Upper lobe of right lung (tissue), 1 donor: ENCODE results near the gene KDR. TPM values are rescaled to one million over a fixed set of nuclear protein-coding genes. Genes with fewer than 3 reads are reported as not detected.

Experiments used
- ATAC-seq: fragments of 200-7000 bp; cut with Tn5 transposase; one replicate; pipeline ENCODE4 v1.9.1; 2020; ENCODE audit warnings: mild to moderate bottlenecking, moderate library complexity
- DNase-seq: peaks from one replicate; pipeline ENCODE4 v3.0.0-alpha.2; 2020
- H3K27ac ChIP-seq: fragments of 200-600 bp; one replicate; pipeline ENCODE4 v1.8.0; 2022
- H3K27me3 ChIP-seq: fragments of 200-600 bp; one replicate; pipeline ENCODE4 v1.8.0; 2022; ENCODE audit warnings: mild to moderate bottlenecking
- H3K36me3 ChIP-seq: fragments of 200-600 bp; one replicate; pipeline ENCODE4 v1.8.0; 2022
- H3K4me1 ChIP-seq: fragments of 200-600 bp; one replicate; pipeline ENCODE4 v1.8.0; 2022
- H3K4me3 ChIP-seq: fragments of 200-600 bp; one replicate; pipeline ENCODE4 v1.8.0; 2022; ENCODE audit warnings: mild to moderate bottlenecking
- H3K9me3 ChIP-seq: fragments of 200-600 bp; one replicate; pipeline ENCODE4 v1.8.0; 2022
- CTCF ChIP-seq: fragments of 200-600 bp; IDR thresholded peaks from one replicate; pipeline ENCODE4 v1.8.0; 2022; ENCODE audit warnings: antibody characterized with exemption
- intact Hi-C: fragments of 100-400 bp; cut with DNase I; formaldehyde crosslinking; loops from one replicate; pipeline ENCODE4 v1.11.0; 2022
- total RNA-seq: library from RNA; stranded (reverse); fragmentation: NEBNext Ultra II Directional; extraction: Animal tissue kit (Norgen Biotek cat#: 25700); gene quantifications from one replicate; pipeline ENCODE4 v1.2.1, GENCODE V29; 2021
- donor health status: DM: no; HTN: yes; CAD: no; lungs with severe emphysema.

The KDR gene
- total RNA-seq, 1 donor from 2014 or later: 48.6 TPM

GRCh38 chr4:55098456-55099204 lies 26.8 kb downstream of the KDR start:
- no peaks in the 10 kb centered on the region for H3K9me3 ChIP-seq
- no peak overlapping the region for H3K27ac ChIP-seq
- H3K4me1 ChIP-seq: no peaks in the 10 kb centered on the region
- ATAC-seq (no peak), DNase-seq (no peak)
- intact Hi-C loops: no loop called here
- no peak overlapping the region for H3K4me3 ChIP-seq
- no peaks in the 10 kb centered on the region for H3K27me3 ChIP-seq
- peaks cover 32% of the 10 kb centered on the region for H3K36me3 ChIP-seq
- TF ChIP-seq CTCF: no peak

GRCh38 chr4:55096619-55097018 lies 28.8 kb downstream of the KDR start:
- intact Hi-C loops: no loop called here
- H3K36me3 ChIP-seq: peaks cover 32% of the 10 kb centered on the region
- no peak for ATAC-seq
- no peak overlapping the region for H3K27ac ChIP-seq
- H3K9me3 ChIP-seq: no peaks in the 10 kb centered on the region
- DNase-seq: no peak
- no peaks in the 10 kb centered on the region for H3K27me3 ChIP-seq
- no peaks in the 10 kb centered on the region for H3K4me1 ChIP-seq
- H3K4me3 ChIP-seq: no peak overlapping the region
- no peak for TF ChIP-seq CTCF

GRCh38 chr4:55096045-55096444 lies 29.4 kb downstream of the KDR start:
- intact Hi-C loops: no loop called here
- H3K9me3 ChIP-seq: no peaks in the 10 kb centered on the region
- peaks cover 32% of the 10 kb centered on the region for H3K36me3 ChIP-seq
- DNase-seq: no peak
- no peaks in the 10 kb centered on the region for H3K4me1 ChIP-seq
- no peak overlapping the region for H3K4me3 ChIP-seq
- no peaks in the 10 kb centered on the region for H3K27me3 ChIP-seq
- ATAC-seq: no peak
- no peak for TF ChIP-seq CTCF
- H3K27ac ChIP-seq: no peak overlapping the region

GRCh38 chr4:55092504-55092903 lies 32.9 kb downstream of the KDR start:
- Histone ChIP-seq H3K4me3 (no peak overlapping the region), H3K9me3 (no peaks in the 10 kb centered on the region), H3K27ac (no peak overlapping the region), H3K27me3 (no peaks in the 10 kb centered on the region), H3K4me1 (peaks cover 3% of the 10 kb centered on the region), H3K36me3 (peaks cover 23% of the 10 kb centered on the region)
- ATAC-seq (no peak), DNase-seq (no peak)
- no peak for TF ChIP-seq CTCF
- intact Hi-C loops: no loop called here

- H3K27ac ChIP-seq: no peak overlapping the region
- H3K27me3 ChIP-seq: no peaks in the 10 kb centered on the region
- intact Hi-C loops: no loop called here
- DNase-seq (no peak), ATAC-seq (no peak)
- TF ChIP-seq CTCF: no peak
- peaks cover 8% of the 10 kb centered on the region for H3K36me3 ChIP-seq
- H3K4me1 ChIP-seq: peaks cover 3% of the 10 kb centered on the region
- no peak overlapping the region for H3K4me3 ChIP-seq
- H3K9me3 ChIP-seq: no peaks in the 10 kb centered on the region
These were observed 35.5 kb downstream of the KDR start for GRCh38 chr4:55089916-55090315.

- Histone ChIP-seq H3K27ac (no peak overlapping the region), H3K4me1 (peaks cover 3% of the 10 kb centered on the region), H3K9me3 (no peaks in the 10 kb centered on the region), H3K4me3 (no peak overlapping the region), H3K27me3 (no peaks in the 10 kb centered on the region), H3K36me3 (peaks cover 8% of the 10 kb centered on the region)
- no peak for TF ChIP-seq CTCF
- intact Hi-C loops: no loop called here
- ATAC-seq (no peak), DNase-seq (no peak)
These were observed 37.5 kb downstream of the KDR start for GRCh38 chr4:55087913-55088260.
